GM12872 (cell line): Measurements from ENCODE around the gene CCDC66.

Source experiments
- CTCF ChIP-seq: IDR thresholded peaks from 3 replicates; pipeline ENCODE4 v1.5.1; 2011; ENCODE audit warnings: low read depth, mild to moderate bottlenecking, low read length, moderate library complexity; ENCODE audit not compliant: insufficient read depth

The CCDC66 gene

GRCh38 chr3:56664823-56665222 lies 107.8 kb downstream of the CCDC66 start:
- no peak for TF ChIP-seq CTCF

- no peak for TF ChIP-seq CTCF
These were observed 111.1 kb downstream of the CCDC66 start for GRCh38 chr3:56667973-56668579.
